GM23248 (cell line): Measurements from ENCODE around the gene PLEKHA4. TPM values are rescaled to one million over a fixed set of nuclear protein-coding genes. Genes with fewer than 3 reads are reported as not detected.
"Not testable (repeated sequence)": the region's sequence is repeated elsewhere in the genome, so short reads cannot be mapped to it uniquely, and the experiment has no call there.

Source experiments
- DNase-seq: peaks from one replicate; pipeline ENCODE4 v3.0.0-alpha.2; 2015
- H2AFZ ChIP-seq: fragments of 200-600 bp; sonication (generic); 2 replicates; pipeline ENCODE4 v1.6.1; 2016; ENCODE audit warnings: antibody characterized with exemption
- H3F3A ChIP-seq: fragments of 200-600 bp; sonication (generic); 2 replicates; pipeline ENCODE4 v1.6.1; 2016; ENCODE audit warnings: mild to moderate bottlenecking, antibody characterized with exemption, mixed run types; ENCODE audit not compliant: insufficient read depth
- H3K27ac ChIP-seq: fragments of 200-600 bp; sonication (generic); 2 replicates; pipeline ENCODE4 v1.5.1; 2016; ENCODE audit warnings: mild to moderate bottlenecking
- H3K27me3 ChIP-seq: fragments of 200-600 bp; sonication (generic); replicated peaks from 2 replicates; pipeline ENCODE4 v1.6.1; 2016; ENCODE audit warnings: mild to moderate bottlenecking; ENCODE audit not compliant: insufficient read depth
- H3K36me3 ChIP-seq: fragments of 200-600 bp; sonication (generic); 2 replicates; pipeline ENCODE4 v1.6.1; 2016; ENCODE audit warnings: low read depth, mild to moderate bottlenecking
- H3K4me1 ChIP-seq: fragments of 200-600 bp; sonication (generic); 2 replicates; pipeline ENCODE4 v1.6.1; 2016; ENCODE audit warnings: mild to moderate bottlenecking; ENCODE audit not compliant: insufficient read depth
- H3K4me2 ChIP-seq: fragments of 200-600 bp; sonication (generic); one replicate; pipeline ENCODE4 v1.6.1; 2016; ENCODE audit warnings: mild to moderate bottlenecking; ENCODE audit not compliant: unreplicated experiment
- H3K4me3 ChIP-seq: fragments of 200-600 bp; sonication (generic); 2 replicates; pipeline ENCODE4 v1.5.1; 2016; ENCODE audit warnings: mild to moderate bottlenecking
- H3K79me2 ChIP-seq: fragments of 200-600 bp; sonication (generic); 2 replicates; pipeline ENCODE4 v1.6.1; 2016; ENCODE audit warnings: mild to moderate bottlenecking; ENCODE audit not compliant: insufficient read depth
- H3K9ac ChIP-seq: fragments of 200-600 bp; sonication (generic); 2 replicates; pipeline ENCODE4 v1.6.1; 2016; ENCODE audit warnings: mild to moderate bottlenecking
- H3K9me2 ChIP-seq: fragments of 200-600 bp; sonication (generic); 2 replicates; pipeline ENCODE4 v1.6.1; 2016; ENCODE audit warnings: mixed run types, mild to moderate bottlenecking, moderate library complexity; ENCODE audit not compliant: insufficient read depth
- H3K9me3 ChIP-seq: fragments of 200-600 bp; sonication (generic); one replicate; pipeline ENCODE4 v1.6.1; 2017; ENCODE audit warnings: low read depth
- H4K20me1 ChIP-seq: fragments of 200-600 bp; sonication (generic); 2 replicates; pipeline ENCODE4 v1.6.0; 2016; ENCODE audit not compliant: insufficient read depth
- EZH2 ChIP-seq: fragments of 200-600 bp; sonication (generic); IDR thresholded peaks from 2 replicates; pipeline ENCODE4 v1.6.1; 2018; ENCODE audit warnings: antibody characterized with exemption, mild to moderate bottlenecking; ENCODE audit not compliant: insufficient read depth, poor library complexity, severe bottlenecking
- EZH2phosphoT487 ChIP-seq: fragments of 200-600 bp; sonication (generic); IDR thresholded peaks from 2 replicates; pipeline ENCODE4 v1.6.1; 2018; ENCODE audit warnings: antibody characterized with exemption, moderate library complexity, mild to moderate bottlenecking, low read depth; ENCODE audit not compliant: insufficient read depth
- WGBS, 2 experiments: methylation state at CpG; one replicate each; pipeline ENCODE4 v1.1.6; 2015 to 2017; ENCODE audit warnings: low lambda C conversion rate in 2 of 2, low coverage in 1 of 2; ENCODE audit errors: missing lambda C conversion rate in 2 of 2; 5-methylcytosine and 5-hydroxymethylcytosine counted together
- in situ Hi-C: fragments of 300-500 bp; cut with MboI; formaldehyde crosslinking; loops from 2 replicates; pipeline ENCODE4 v1.15.0; 2020
- polyA plus RNA-seq: library from polyadenylated mRNA; unstranded; fragments of >200 nt; fragmentation: Nextera tagmentation; extraction: Ambion mirVana; gene quantifications from 2 replicates; pipeline ENCODE4 v1.2.1, GENCODE V29; 2016
- total RNA-seq: library from RNA; depleted of rRNA; stranded (reverse); fragments of >200 nt; shearing (Covaris generic); gene quantifications from 2 replicates; pipeline ENCODE4 v1.2.3, GENCODE V29; 2014

PLEKHA4 gene
- total and polyA plus RNA-seq, 2 experiments from 2014 or later = 12.3 to 19.4 TPM

- H3K27me3 ChIP-seq = no peaks in the 10 kb centered on the region
- no peaks in the 10 kb centered on the region for H3F3A ChIP-seq
- H3K9me3 ChIP-seq = no peaks in the 10 kb centered on the region
- peaks cover 11% of the 10 kb centered on the region for H3K79me2 ChIP-seq
- in situ Hi-C loops = no loop called here
- H3K27ac ChIP-seq = no peak overlapping the region
- H3K4me2 ChIP-seq = peak overlapping the region; percentile 76
- DNase-seq = peak; percentile 64
- H3K36me3 ChIP-seq = no peaks in the 10 kb centered on the region
- H3K9me2 ChIP-seq = no peaks in the 10 kb centered on the region
- peak overlapping the region; percentile 62 for H3K4me3 ChIP-seq
- WGBS, 2 experiments = 4 to 9% methylated on average over 18 to 22 of the region's 25 CpGs
- no peaks in the 10 kb centered on the region for H3K4me1 ChIP-seq
- H2AFZ ChIP-seq = peak overlapping the region; percentile 91
- TF ChIP-seq EZH2 (no peak), EZH2phosphoT487 (no peak)
- H3K9ac ChIP-seq = peak overlapping the region; percentile 68
- H4K20me1 ChIP-seq = no peaks in the 10 kb centered on the region
These were observed 27.8 kb upstream of the PLEKHA4 start for GRCh38 chr19:48896191-48896720.

GRCh38 chr19:48895226-48895625 is 26.8 kb upstream of the PLEKHA4 start:
- no peaks in the 10 kb centered on the region for H3K36me3 ChIP-seq

GRCh38 chr19:48890551-48890950 is 22.1 kb upstream of the PLEKHA4 start:
- H3K9ac ChIP-seq = no peak overlapping the region
- H3K27ac ChIP-seq = no peak overlapping the region
- H3K4me2 ChIP-seq = no peak overlapping the region
- in situ Hi-C loops = no loop called here
- H2AFZ ChIP-seq = no peak overlapping the region
- no peaks in the 10 kb centered on the region for H3K4me1 ChIP-seq
- no peaks in the 10 kb centered on the region for H3K36me3 ChIP-seq
- no peaks in the 10 kb centered on the region for H4K20me1 ChIP-seq
- TF ChIP-seq EZH2 (no peak), EZH2phosphoT487 (no peak)
- H3K4me3 ChIP-seq = no peak overlapping the region
- H3K9me3 ChIP-seq = no peaks in the 10 kb centered on the region
- no peaks in the 10 kb centered on the region for H3K79me2 ChIP-seq
- no peaks in the 10 kb centered on the region for H3F3A ChIP-seq
- WGBS, 2 experiments = 80 to 92% methylated on average over 4 of the region's 4 CpGs
- H3K9me2 ChIP-seq = no peaks in the 10 kb centered on the region
- H3K27me3 ChIP-seq = no peaks in the 10 kb centered on the region
- DNase-seq = no peak

More at GRCh38 chr19:48895226-48895625, 26.8 kb upstream of the PLEKHA4 start:
- Histone ChIP-seq H3K9me2 (no peaks in the 10 kb centered on the region), H3K79me2 (peaks cover under 1% of the 10 kb centered on the region), H3K9me3 (no peaks in the 10 kb centered on the region), H3K9ac (no peak overlapping the region), H3K27me3 (no peaks in the 10 kb centered on the region), H2AFZ (peak overlapping the region; percentile 91; the same call in 1 of the 2 replicates), H3F3A (no peaks in the 10 kb centered on the region), H3K4me3 (no peak overlapping the region), H3K27ac (no peak overlapping the region), H3K4me2 (no peak overlapping the region), H3K4me1 (no peaks in the 10 kb centered on the region), H4K20me1 (no peaks in the 10 kb centered on the region)
- TF ChIP-seq EZH2phosphoT487 (no peak), EZH2 (no peak)
- in situ Hi-C loops = no loop called here
- WGBS, 2 experiments = 86 to 93% methylated on average over 15 to 21 of the region's 21 CpGs
- no peak for DNase-seq

- H3K9me2 ChIP-seq, H4K20me1 ChIP-seq, H3F3A ChIP-seq, in situ Hi-C loops, H3K36me3 ChIP-seq, H3K9me3 ChIP-seq, H3K27me3 ChIP-seq, H3K4me1 ChIP-seq, H3K9ac ChIP-seq, H3K4me3 ChIP-seq, H3K27ac ChIP-seq, H2AFZ ChIP-seq, H3K79me2 ChIP-seq, DNase-seq, H3K4me2 ChIP-seq: not testable (repeated sequence)
- 63 to 64% methylated on average over 3 of the region's 3 CpGs for WGBS, 2 experiments
These were observed 21.1 kb upstream of the PLEKHA4 start for GRCh38 chr19:48889496-48889895.
